Muscle layer of colon (tissue), 2 donors: ENCODE measurements around the gene RAI1.
"Not testable (repeated sequence)": the region's sequence is repeated elsewhere in the genome, so short reads cannot be mapped to it uniquely, and the experiment has no call there.

Experiments
- H3K27ac ChIP-seq: one replicate; pipeline ENCODE4 v1.7.0; 2013; ENCODE audit warnings: low read depth, mild to moderate bottlenecking, low read length, moderate library complexity
- H3K27me3 ChIP-seq, 2 donors: one replicate each; pipeline ENCODE4 v1.7.0; 2013; ENCODE audit warnings: low read length in 2 of 2, mild to moderate bottlenecking in 2 of 2; ENCODE audit not compliant: insufficient read depth in 2 of 2, control insufficient read depth in 1 of 2
- H3K36me3 ChIP-seq: one replicate; pipeline ENCODE4 v1.7.0; 2013; ENCODE audit warnings: mild to moderate bottlenecking, low read length; ENCODE audit not compliant: insufficient read depth
- H3K4me1 ChIP-seq: one replicate; pipeline ENCODE4 v1.7.0; 2013; ENCODE audit warnings: mild to moderate bottlenecking, low read length; ENCODE audit not compliant: insufficient read depth
- H3K4me3 ChIP-seq, 2 donors: one replicate each; pipeline ENCODE4 v1.7.0; 2013; ENCODE audit warnings: low read length in 2 of 2, low read depth in 1 of 2, mild to moderate bottlenecking in 1 of 2, moderate library complexity in 1 of 2
- H3K9ac ChIP-seq: one replicate; pipeline ENCODE4 v1.7.0; 2013; ENCODE audit warnings: low read length
- H3K9me3 ChIP-seq: one replicate; pipeline ENCODE4 v1.7.0; 2013; ENCODE audit warnings: mild to moderate bottlenecking, low read length
- donor health status: abdominal sarcoma.
- donor health status: Adenocarcinoma of cecum.

Gene RAI1

GRCh38 chr17:17801800-17802481 is 120.7 kb downstream of the RAI1 start:
- H3K27ac ChIP-seq: no peak overlapping the region
- no peaks in the 10 kb centered on the region for H3K9me3 ChIP-seq
- H3K4me3 ChIP-seq: no peak overlapping the region
- peaks cover 41% of the 10 kb centered on the region for H3K36me3 ChIP-seq
- no peaks in the 10 kb centered on the region for H3K4me1 ChIP-seq
- H3K27me3 ChIP-seq: no peaks in the 10 kb centered on the region
- H3K9ac ChIP-seq: no peak overlapping the region

- Histone ChIP-seq H3K36me3 (peaks cover 24% of the 10 kb centered on the region), H3K27me3 (no peaks in the 10 kb centered on the region), H3K4me1 (no peaks in the 10 kb centered on the region)
Observed at GRCh38 chr17:17804007-17804406, 122.7 kb downstream of the RAI1 start.

GRCh38 chr17:17805575-17805974 is 124.3 kb downstream of the RAI1 start:
- no peaks in the 10 kb centered on the region for H3K4me1 ChIP-seq
- no peak overlapping the region for H3K4me3 ChIP-seq
- H3K9ac ChIP-seq: no peak overlapping the region
- no peak overlapping the region for H3K27ac ChIP-seq
- H3K9me3 ChIP-seq: no peaks in the 10 kb centered on the region
- peaks cover 20% of the 10 kb centered on the region for H3K36me3 ChIP-seq
- no peaks in the 10 kb centered on the region for H3K27me3 ChIP-seq

More at GRCh38 chr17:17804007-17804406, 122.7 kb downstream of the RAI1 start:
- Histone ChIP-seq H3K9me3 (no peaks in the 10 kb centered on the region), H3K9ac (no peak overlapping the region), H3K4me3 (no peak overlapping the region), H3K27ac (no peak overlapping the region)

- Histone ChIP-seq H3K27ac (no peak overlapping the region), H3K9ac (no peak overlapping the region)
Observed at GRCh38 chr17:17806035-17806434, 124.8 kb downstream of the RAI1 start.

GRCh38 chr17:17806611-17807274 is 125.5 kb downstream of the RAI1 start:
- no peak overlapping the region for H3K27ac ChIP-seq
- no peak overlapping the region for H3K9ac ChIP-seq
- H3K36me3 ChIP-seq: peaks cover 17% of the 10 kb centered on the region
- H3K4me1 ChIP-seq: peaks cover 3% of the 10 kb centered on the region
- H3K4me3 ChIP-seq: no peak overlapping the region
- H3K27me3 ChIP-seq: no peaks in the 10 kb centered on the region
- no peaks in the 10 kb centered on the region for H3K9me3 ChIP-seq

More at GRCh38 chr17:17806035-17806434, 124.8 kb downstream of the RAI1 start:
- Histone ChIP-seq H3K36me3 (peaks cover 19% of the 10 kb centered on the region), H3K27me3 (no peaks in the 10 kb centered on the region), H3K4me3 (no peak overlapping the region), H3K9me3 (no peaks in the 10 kb centered on the region), H3K4me1 (no peaks in the 10 kb centered on the region)

GRCh38 chr17:17807440-17807839 is 126.2 kb downstream of the RAI1 start:
- Histone ChIP-seq H3K4me3 (no peak overlapping the region), H3K4me1 (peaks cover 10% of the 10 kb centered on the region), H3K27ac (no peak overlapping the region), H3K27me3 (no peaks in the 10 kb centered on the region), H3K9me3 (no peaks in the 10 kb centered on the region), H3K36me3 (peaks cover 17% of the 10 kb centered on the region), H3K9ac (no peak overlapping the region)

- H3K9ac ChIP-seq, H3K27ac ChIP-seq, H3K4me3 ChIP-seq, H3K27me3 ChIP-seq, H3K9me3 ChIP-seq: not testable (repeated sequence)
- Histone ChIP-seq H3K4me1 (peaks cover 15% of the 10 kb centered on the region), H3K36me3 (peaks cover 20% of the 10 kb centered on the region)
Observed at GRCh38 chr17:17808200-17808599, 126.9 kb downstream of the RAI1 start.

- Histone ChIP-seq H3K36me3 (peaks cover 18% of the 10 kb centered on the region), H3K4me3 (no peak overlapping the region), H3K9ac (no peak overlapping the region), H3K9me3 (no peaks in the 10 kb centered on the region), H3K27ac (peak overlapping the region; percentile 44), H3K4me1 (peaks cover 15% of the 10 kb centered on the region), H3K27me3 (no peaks in the 10 kb centered on the region)
Observed at GRCh38 chr17:17808706-17809432, 127.6 kb downstream of the RAI1 start.

GRCh38 chr17:17809531-17810083 is 128.3 kb downstream of the RAI1 start:
- H3K4me3 ChIP-seq: peak overlapping the region; percentile 20 to 27
- no peaks in the 10 kb centered on the region for H3K27me3 ChIP-seq
- H3K9me3 ChIP-seq: no peaks in the 10 kb centered on the region
- peaks cover 12% of the 10 kb centered on the region for H3K36me3 ChIP-seq
- no peak overlapping the region for H3K27ac ChIP-seq
- H3K4me1 ChIP-seq: peaks cover 15% of the 10 kb centered on the region
- H3K9ac ChIP-seq: no peak overlapping the region

GRCh38 chr17:17810084-17810894 is 129.0 kb downstream of the RAI1 start:
- H3K27me3 ChIP-seq: no peaks in the 10 kb centered on the region
- H3K9ac ChIP-seq: no peak overlapping the region
- H3K4me1 ChIP-seq: peaks cover 18% of the 10 kb centered on the region
- peaks cover 12% of the 10 kb centered on the region for H3K36me3 ChIP-seq
- H3K4me3 ChIP-seq: peak overlapping the region; percentile 20 to 27
- no peaks in the 10 kb centered on the region for H3K9me3 ChIP-seq
- peak overlapping the region; percentile 63 for H3K27ac ChIP-seq

- H3K9ac ChIP-seq: no peak overlapping the region
- H3K9me3 ChIP-seq: no peaks in the 10 kb centered on the region
- no peak overlapping the region for H3K4me3 ChIP-seq
- peak overlapping the region; percentile 63 for H3K27ac ChIP-seq
- H3K4me1 ChIP-seq: peaks cover 23% of the 10 kb centered on the region
- H3K36me3 ChIP-seq: peaks cover 11% of the 10 kb centered on the region
- no peaks in the 10 kb centered on the region for H3K27me3 ChIP-seq
Observed at GRCh38 chr17:17810895-17811248, 129.6 kb downstream of the RAI1 start.
